HL-60 (cell line): Measurements from ENCODE around the gene NEU4.

Experiments
- DNase-seq, 2 experiments: peaks; one replicate each; pipeline ENCODE4 v3.0.0-alpha.2; 2010 to 2020; ENCODE audit warnings: low read depth in 1 of 2, low spot score in 1 of 2
- H3K27ac ChIP-seq: fragments of 250-450 bp; sonication (Bioruptor Pico); replicated peaks from 2 replicates; pipeline ENCODE4 v1.5.1; 2020; ENCODE audit warnings: mild to moderate bottlenecking, moderate library complexity
- H3K27me3 ChIP-seq: fragments of 250-450 bp; sonication (Bioruptor Pico); 2 replicates; pipeline ENCODE4 v1.5.1; 2021; ENCODE audit warnings: mild to moderate bottlenecking, moderate library complexity; ENCODE audit not compliant: insufficient read depth, poor library complexity, severe bottlenecking
- H3K4me3 ChIP-seq: replicated peaks from 2 replicates; pipeline ENCODE4 v1.5.1; 2011; ENCODE audit warnings: mild to moderate bottlenecking, control low read depth, low read length; ENCODE audit not compliant: insufficient read depth
- GABPA ChIP-seq: IDR thresholded peaks from 2 replicates; pipeline ENCODE4 v1.6.1; 2012; ENCODE audit warnings: low read depth
- POLR2AphosphoS5 ChIP-seq: IDR thresholded peaks from 2 replicates; pipeline ENCODE4 v1.6.1; 2012; ENCODE audit warnings: low read depth
- REST ChIP-seq: IDR thresholded peaks from 2 replicates; pipeline ENCODE4 v1.6.1; 2012; ENCODE audit warnings: low read depth; ENCODE audit not compliant: insufficient replicate concordance
- SPI1 ChIP-seq: IDR thresholded peaks from 2 replicates; pipeline ENCODE4 v1.6.1; 2012; ENCODE audit warnings: low read depth, mild to moderate bottlenecking, borderline replicate concordance
- TF ChIP-seq, protein P1 (sequence below): IDR thresholded peaks from one replicate; pipeline ENCODE4 v1.5.1; 2011; ENCODE audit warnings: low read length, control low read depth, inconsistent platforms; ENCODE audit not compliant: insufficient read depth

The NEU4 gene

GRCh38 chr2:241797441-241798080 is 11.4 kb upstream of the NEU4 start:
- Histone ChIP-seq H3K27me3 (no peaks in the 10 kb centered on the region), H3K27ac (no peak overlapping the region), H3K4me3 (no peak overlapping the region)
- no peak for DNase-seq
- TF ChIP-seq SPI1, result no peak
- TF ChIP-seq REST, result no peak
- TF ChIP-seq GABPA, result no peak
- no peak for TF ChIP-seq POLR2AphosphoS5
- TF ChIP-seq, protein P1, sequence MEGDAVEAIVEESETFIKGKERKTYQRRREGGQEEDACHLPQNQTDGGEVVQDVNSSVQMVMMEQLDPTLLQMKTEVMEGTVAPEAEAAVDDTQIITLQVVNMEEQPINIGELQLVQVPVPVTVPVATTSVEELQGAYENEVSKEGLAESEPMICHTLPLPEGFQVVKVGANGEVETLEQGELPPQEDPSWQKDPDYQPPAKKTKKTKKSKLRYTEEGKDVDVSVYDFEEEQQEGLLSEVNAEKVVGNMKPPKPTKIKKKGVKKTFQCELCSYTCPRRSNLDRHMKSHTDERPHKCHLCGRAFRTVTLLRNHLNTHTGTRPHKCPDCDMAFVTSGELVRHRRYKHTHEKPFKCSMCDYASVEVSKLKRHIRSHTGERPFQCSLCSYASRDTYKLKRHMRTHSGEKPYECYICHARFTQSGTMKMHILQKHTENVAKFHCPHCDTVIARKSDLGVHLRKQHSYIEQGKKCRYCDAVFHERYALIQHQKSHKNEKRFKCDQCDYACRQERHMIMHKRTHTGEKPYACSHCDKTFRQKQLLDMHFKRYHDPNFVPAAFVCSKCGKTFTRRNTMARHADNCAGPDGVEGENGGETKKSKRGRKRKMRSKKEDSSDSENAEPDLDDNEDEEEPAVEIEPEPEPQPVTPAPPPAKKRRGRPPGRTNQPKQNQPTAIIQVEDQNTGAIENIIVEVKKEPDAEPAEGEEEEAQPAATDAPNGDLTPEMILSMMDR, result no peak

DNA sequence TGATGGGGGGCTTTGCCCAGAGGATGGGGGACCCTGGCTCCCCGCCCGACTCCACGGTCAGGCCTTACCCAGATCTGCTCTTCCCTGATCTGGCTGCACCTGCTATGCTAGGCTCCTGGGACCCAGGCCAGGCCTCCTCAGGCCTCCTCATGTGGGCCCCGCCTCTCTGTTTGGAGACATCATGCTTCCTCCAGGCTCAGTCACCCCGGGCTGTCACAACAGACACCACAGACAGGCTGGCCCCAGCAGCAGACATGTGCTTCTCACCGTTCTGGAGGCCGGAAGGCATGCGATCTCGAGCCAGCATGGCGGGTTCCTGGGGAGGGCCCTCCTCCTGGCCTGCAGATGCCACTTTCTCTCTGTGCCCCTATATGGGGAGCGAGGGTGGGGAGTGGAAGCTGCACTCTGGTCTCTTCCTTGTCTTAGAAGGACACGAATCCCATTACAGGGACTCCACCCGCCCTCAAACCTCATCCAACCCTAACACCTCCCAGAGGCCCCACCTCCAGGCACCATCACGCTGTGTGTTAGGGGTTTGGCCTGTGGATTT is 10.8 kb upstream of the NEU4 start:
- no peak overlapping the region for H3K27ac ChIP-seq
- no peak overlapping the region for H3K4me3 ChIP-seq
- TF ChIP-seq REST (no peak), GABPA (no peak), POLR2AphosphoS5 (no peak), SPI1 (no peak)
- TF ChIP-seq, protein P1, result no peak
- H3K27me3 ChIP-seq, result peaks cover 5% of the 10 kb centered on the region
- DNase-seq, result no peak

DNA sequence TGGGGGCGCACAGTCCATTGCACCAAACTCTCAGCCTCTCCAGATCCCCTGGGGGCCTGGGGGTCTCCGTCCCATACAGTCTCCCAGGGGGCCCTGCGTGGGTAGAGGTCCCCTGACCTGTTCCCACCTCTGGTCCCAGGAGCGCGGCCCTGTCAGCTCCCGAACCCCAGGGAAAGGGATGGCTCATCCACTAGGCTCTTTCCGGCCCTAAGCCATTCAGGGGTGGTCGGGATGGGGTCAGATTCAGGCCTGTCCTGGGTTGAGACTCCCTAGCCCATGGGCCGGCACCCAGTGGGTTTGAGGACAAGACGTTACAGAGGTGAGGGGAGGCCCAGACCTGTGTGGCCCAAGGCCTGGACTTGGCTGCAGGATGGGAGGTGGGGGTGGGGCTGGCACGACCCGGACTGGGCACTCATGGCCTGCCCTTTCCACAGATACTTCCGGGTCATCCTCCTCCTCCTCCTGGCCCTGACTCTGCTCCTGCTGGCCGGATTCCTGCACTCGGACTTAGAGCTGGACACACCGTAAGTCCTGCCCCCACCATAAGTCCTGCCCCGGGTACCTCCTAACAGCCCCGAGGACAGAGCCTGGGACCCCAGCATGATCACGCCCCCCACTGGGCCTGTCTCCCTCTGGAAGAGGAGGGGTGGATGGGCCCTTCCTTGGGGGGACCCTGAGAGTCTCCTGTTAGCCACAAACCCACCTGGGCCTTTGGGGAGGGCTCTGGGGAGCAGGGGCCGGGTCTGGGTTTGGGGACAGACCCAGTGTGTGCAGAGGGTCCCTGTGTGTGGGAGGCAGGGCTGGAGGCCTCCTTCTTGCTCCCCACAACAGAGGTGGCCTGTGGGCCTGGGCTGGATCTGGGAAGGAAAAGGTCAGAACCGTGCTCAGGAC is 10.1 kb upstream of the NEU4 start:
- H3K4me3 ChIP-seq, result no peak overlapping the region
- H3K27me3 ChIP-seq, result peaks cover 9% of the 10 kb centered on the region
- TF ChIP-seq SPI1 (no peak), GABPA (no peak), POLR2AphosphoS5 (no peak), REST (no peak)
- TF ChIP-seq, protein P1, result no peak
- no peak for DNase-seq
- H3K27ac ChIP-seq, result no peak overlapping the region
